ENCODE measurements around the gene GFPT2.
"Not testable (repeated sequence)": the region's sequence is repeated elsewhere in the genome, so short reads cannot be mapped to it uniquely, and the experiment has no call there.

GFPT2 gene

GRCh38 chr5:180311216-180311615, 41.9 kb downstream of the GFPT2 start:
- in situ Hi-C loops (cut with MboI; ENCODE audit: low sequenced_read_pairs) = no loop called here

- in situ Hi-C loops (cut with MboI; ENCODE audit: low sequenced_read_pairs) = no loop called here
These were observed 46.3 kb downstream of the GFPT2 start for GRCh38 chr5:180306796-180307195.

GRCh38 chr5:180305481-180305880, 47.7 kb downstream of the GFPT2 start:
- in situ Hi-C loops (cut with MboI; ENCODE audit: low sequenced_read_pairs) = no loop called here

- in situ Hi-C loops (cut with MboI; ENCODE audit: low sequenced_read_pairs) = no loop called here
These were observed 48.4 kb downstream of the GFPT2 start for GRCh38 chr5:180304431-180305375.

- in situ Hi-C loops (cut with MboI; ENCODE audit: low sequenced_read_pairs) = no loop called here
These were observed 49.2 kb downstream of the GFPT2 start for GRCh38 chr5:180304016-180304292.

GRCh38 chr5:180303226-180304015, 49.7 kb downstream of the GFPT2 start:
- in situ Hi-C loops (cut with MboI; ENCODE audit: low sequenced_read_pairs) = no loop called here

- in situ Hi-C loops (cut with MboI; ENCODE audit: low sequenced_read_pairs) = no loop called here
These were observed 50.9 kb downstream of the GFPT2 start for GRCh38 chr5:180302256-180302655.

GRCh38 chr5:180301253-180301652, 51.9 kb downstream of the GFPT2 start:
- in situ Hi-C loops (cut with MboI; ENCODE audit: low sequenced_read_pairs) = no loop called here

- in situ Hi-C loops (cut with MboI; ENCODE audit: low sequenced_read_pairs) = no loop called here
These were observed 53.6 kb downstream of the GFPT2 start for GRCh38 chr5:180299526-180299925.

GRCh38 chr5:180299014-180299413, 54.1 kb downstream of the GFPT2 start:
- in situ Hi-C loops (cut with MboI; ENCODE audit: low sequenced_read_pairs) = not testable (repeated sequence)

- in situ Hi-C loops (cut with MboI; ENCODE audit: low sequenced_read_pairs) = no loop called here
These were observed 55.4 kb downstream of the GFPT2 start for GRCh38 chr5:180297587-180298282.

GRCh38 chr5:180296771-180297170, 56.4 kb downstream of the GFPT2 start:
- in situ Hi-C loops (cut with MboI; ENCODE audit: low sequenced_read_pairs) = no loop called here

- in situ Hi-C loops (cut with MboI; ENCODE audit: low sequenced_read_pairs) = no loop called here
These were observed 58.1 kb downstream of the GFPT2 start for GRCh38 chr5:180294913-180295555.

GRCh38 chr5:180294411-180294810, 58.7 kb downstream of the GFPT2 start:
- in situ Hi-C loops (cut with MboI; ENCODE audit: low sequenced_read_pairs) = no loop called here

GRCh38 chr5:180291943-180292831, 60.9 kb downstream of the GFPT2 start, which contains the start of gene MAPK9:
MAPK9 (minus strand) TSS chr5:180292083; CDS start chr5:180280561, 11,522 bp downstream.
- in situ Hi-C loops (cut with MboI; ENCODE audit: low sequenced_read_pairs) = no loop called here

- in situ Hi-C loops (cut with MboI; ENCODE audit: low sequenced_read_pairs) = no loop called here
These were observed 61.7 kb downstream of the GFPT2 start for GRCh38 chr5:180291234-180291940.

GRCh38 chr5:180290568-180291233, 62.4 kb downstream of the GFPT2 start:
- in situ Hi-C loops (cut with MboI; ENCODE audit: low sequenced_read_pairs) = no loop called here

- in situ Hi-C loops (cut with MboI; ENCODE audit: low sequenced_read_pairs) = no loop called here
These were observed 63.2 kb downstream of the GFPT2 start for GRCh38 chr5:180289966-180290365.

GRCh38 chr5:180289433-180289832, 63.7 kb downstream of the GFPT2 start:
- in situ Hi-C loops (cut with MboI; ENCODE audit: low sequenced_read_pairs) = no loop called here

Measured in HL-60/S4 (cell line).